Astrocyte (in vitro differentiated cells and primary cell): ENCODE data around the gene PDE4DIP.
"Not testable (repeated sequence)": the region's sequence is repeated elsewhere in the genome, so short reads cannot be mapped to it uniquely, and the experiment has no call there.

Source experiments
- EZH2 ChIP-seq: IDR thresholded peaks from 2 replicates; pipeline ENCODE4 v1.6.1; 2012; ENCODE audit warnings: mild to moderate bottlenecking, low read length, inconsistent platforms; ENCODE audit not compliant: insufficient read depth
- TF ChIP-seq, protein P1 (sequence below): IDR thresholded peaks from 2 replicates; pipeline ENCODE4 v1.5.1; 2011; ENCODE audit warnings: low read depth, mild to moderate bottlenecking, inconsistent platforms, low read length, moderate library complexity; ENCODE audit not compliant: insufficient read depth

DNA sequence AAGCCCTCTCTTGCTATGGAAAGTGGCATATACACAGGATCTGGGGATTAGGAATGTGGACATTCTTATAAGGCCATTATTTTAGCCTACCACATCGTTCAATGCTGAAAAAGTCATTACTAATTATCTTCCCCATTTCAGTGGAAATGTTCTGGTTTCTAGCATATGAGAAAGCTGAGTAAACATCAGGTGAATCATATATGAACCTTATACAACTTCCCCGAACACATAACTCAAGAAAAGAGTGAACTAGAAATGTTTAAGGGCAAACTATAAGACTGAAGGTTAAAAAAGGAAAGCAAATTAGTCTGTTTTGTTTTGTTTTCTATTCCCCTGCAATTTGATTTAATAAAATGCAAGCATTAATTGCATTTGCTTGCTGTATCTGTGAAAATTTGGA, 6.1 kb downstream of the PDE4DIP start:
- TF ChIP-seq EZH2 = not testable (repeated sequence)
- TF ChIP-seq, protein P1, sequence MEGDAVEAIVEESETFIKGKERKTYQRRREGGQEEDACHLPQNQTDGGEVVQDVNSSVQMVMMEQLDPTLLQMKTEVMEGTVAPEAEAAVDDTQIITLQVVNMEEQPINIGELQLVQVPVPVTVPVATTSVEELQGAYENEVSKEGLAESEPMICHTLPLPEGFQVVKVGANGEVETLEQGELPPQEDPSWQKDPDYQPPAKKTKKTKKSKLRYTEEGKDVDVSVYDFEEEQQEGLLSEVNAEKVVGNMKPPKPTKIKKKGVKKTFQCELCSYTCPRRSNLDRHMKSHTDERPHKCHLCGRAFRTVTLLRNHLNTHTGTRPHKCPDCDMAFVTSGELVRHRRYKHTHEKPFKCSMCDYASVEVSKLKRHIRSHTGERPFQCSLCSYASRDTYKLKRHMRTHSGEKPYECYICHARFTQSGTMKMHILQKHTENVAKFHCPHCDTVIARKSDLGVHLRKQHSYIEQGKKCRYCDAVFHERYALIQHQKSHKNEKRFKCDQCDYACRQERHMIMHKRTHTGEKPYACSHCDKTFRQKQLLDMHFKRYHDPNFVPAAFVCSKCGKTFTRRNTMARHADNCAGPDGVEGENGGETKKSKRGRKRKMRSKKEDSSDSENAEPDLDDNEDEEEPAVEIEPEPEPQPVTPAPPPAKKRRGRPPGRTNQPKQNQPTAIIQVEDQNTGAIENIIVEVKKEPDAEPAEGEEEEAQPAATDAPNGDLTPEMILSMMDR = not testable (repeated sequence)
